ENCODE measurements around the gene PRUNE1.
A peak's percentile ranks its signal among the peaks of the same experiment; 100 is the strongest.

The PRUNE1 gene

DNA sequence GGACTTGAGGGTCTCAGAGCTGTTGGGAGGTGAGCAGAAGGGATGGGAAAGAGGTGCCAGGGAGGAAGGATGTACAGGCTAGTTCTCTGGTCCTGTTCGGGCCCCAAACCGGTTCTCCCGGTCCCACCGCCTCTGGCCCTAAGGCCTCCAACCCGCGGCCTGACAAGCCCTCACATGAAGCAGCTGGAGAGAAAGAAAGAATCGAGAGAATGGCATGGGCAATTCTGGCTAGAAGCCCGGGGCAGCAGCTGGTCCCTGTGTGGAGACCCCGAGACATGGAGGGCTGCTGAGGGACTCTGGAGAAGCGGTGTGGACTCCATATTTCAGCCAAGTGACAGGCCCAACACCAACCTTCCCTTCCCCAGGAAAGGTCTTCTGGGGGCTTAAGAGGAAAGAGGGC is 50.4 kb downstream of the PRUNE1 start:
- H3K4me3 ChIP-seq (ENCODE audit: low read depth, low read length) = peak overlapping the region; percentile 75
- TF ChIP-seq, protein P1, sequence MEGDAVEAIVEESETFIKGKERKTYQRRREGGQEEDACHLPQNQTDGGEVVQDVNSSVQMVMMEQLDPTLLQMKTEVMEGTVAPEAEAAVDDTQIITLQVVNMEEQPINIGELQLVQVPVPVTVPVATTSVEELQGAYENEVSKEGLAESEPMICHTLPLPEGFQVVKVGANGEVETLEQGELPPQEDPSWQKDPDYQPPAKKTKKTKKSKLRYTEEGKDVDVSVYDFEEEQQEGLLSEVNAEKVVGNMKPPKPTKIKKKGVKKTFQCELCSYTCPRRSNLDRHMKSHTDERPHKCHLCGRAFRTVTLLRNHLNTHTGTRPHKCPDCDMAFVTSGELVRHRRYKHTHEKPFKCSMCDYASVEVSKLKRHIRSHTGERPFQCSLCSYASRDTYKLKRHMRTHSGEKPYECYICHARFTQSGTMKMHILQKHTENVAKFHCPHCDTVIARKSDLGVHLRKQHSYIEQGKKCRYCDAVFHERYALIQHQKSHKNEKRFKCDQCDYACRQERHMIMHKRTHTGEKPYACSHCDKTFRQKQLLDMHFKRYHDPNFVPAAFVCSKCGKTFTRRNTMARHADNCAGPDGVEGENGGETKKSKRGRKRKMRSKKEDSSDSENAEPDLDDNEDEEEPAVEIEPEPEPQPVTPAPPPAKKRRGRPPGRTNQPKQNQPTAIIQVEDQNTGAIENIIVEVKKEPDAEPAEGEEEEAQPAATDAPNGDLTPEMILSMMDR (IDR thresholded peaks at IDR 0.05; ENCODE audit: control insufficient read depth, extremely low read depth, insufficient read depth) = no peak
- peak; percentile 79 for DNase-seq (ENCODE audit: low read depth)

DNA sequence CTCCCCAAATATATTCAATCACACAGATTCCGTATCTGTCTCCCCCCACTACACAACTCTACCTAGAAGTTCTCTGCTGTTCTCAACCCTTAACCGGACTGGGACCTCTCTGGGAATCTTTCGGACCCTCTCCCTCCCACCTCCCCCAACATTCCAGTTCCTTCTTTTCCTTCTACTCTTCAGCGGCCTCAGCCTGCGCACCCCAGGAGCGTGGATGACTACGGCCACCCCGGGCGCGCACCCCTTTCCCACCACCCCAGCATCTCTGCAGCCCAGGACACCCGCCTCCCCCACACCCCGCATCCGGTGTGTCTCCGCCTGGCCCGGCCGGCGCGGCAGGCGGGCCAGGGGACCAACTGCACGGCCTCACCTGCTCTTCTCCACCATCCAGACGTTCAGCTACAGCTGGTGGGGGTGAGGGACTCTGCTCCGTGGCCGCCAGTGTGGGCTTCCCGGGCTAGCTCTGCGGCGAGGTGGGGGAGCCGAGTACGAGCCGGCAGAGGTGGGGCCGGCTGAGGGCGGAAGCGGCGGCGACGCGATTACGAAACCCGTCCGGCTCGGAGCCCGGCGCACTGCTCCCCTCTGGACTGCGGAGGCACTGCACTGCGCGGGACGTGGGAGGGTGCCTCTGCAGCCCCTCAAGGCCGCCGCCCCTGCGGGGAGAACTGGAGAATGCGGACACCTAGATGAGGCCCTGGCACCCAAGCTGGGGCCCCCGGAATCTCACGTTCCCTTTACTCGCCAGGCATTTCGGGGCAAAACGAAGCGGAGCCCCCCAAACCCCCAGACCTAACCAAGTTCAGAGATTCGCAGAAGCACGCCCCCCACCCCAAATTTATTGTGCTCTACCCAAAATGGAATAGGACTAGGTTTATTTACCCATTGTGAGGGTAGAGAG is 51.1 kb downstream of the PRUNE1 start, which contains the start of gene CDC42SE1:
TSS of gene CDC42SE1 (minus strand) at position 514 of the 898 bp plus-strand sequence. CDS start 3,892 bp downstream, outside the sequence.
- peak within 1 kb of the TSS; percentile 75 for H3K4me3 ChIP-seq (ENCODE audit: low read depth, low read length)
- TF ChIP-seq, protein P1 (IDR thresholded peaks at IDR 0.05; ENCODE audit: control insufficient read depth, extremely low read depth, insufficient read depth) = peak; percentile 82
- DNase-seq (ENCODE audit: low read depth) = no peak

DNA sequence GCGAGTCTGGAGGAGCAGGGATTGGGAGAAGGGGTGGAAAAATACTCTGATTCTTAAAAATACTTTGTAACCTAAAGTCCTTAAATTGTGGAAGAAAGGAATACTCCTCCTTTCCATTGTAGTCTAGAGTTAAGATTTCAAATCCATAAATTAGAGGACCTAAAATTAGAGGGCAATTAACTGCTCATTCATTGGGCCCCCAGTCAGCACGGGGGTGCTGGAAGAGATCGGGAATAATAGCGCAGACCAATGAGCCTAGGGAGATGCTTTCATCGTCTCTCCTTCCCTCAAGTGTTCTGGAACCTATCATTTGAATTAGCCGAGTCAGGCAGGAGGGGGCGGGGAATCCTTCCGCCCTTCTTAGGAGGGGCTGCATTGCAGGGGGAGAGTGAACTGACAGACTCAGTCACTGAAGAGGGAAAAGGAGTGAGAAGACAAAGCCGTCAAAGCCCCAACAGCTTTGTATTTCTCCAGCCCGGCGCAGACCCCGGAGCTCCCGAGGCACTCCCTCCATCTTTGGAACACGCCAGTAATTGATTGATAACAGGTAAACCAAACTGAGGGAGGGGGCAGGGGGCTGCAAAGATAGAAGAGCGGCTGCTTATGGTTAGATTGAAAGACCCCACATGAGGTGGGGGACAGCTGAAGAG is 51.9 kb downstream of the PRUNE1 start, which contains the start of gene MLLT11:
TSS of gene MLLT11 (plus strand) at position 391 of the 650 bp plus-strand sequence. CDS start 6,828 bp downstream, outside the sequence.
- TF ChIP-seq, protein P1 (IDR thresholded peaks at IDR 0.05; ENCODE audit: control insufficient read depth, extremely low read depth, insufficient read depth) = no peak

DNA sequence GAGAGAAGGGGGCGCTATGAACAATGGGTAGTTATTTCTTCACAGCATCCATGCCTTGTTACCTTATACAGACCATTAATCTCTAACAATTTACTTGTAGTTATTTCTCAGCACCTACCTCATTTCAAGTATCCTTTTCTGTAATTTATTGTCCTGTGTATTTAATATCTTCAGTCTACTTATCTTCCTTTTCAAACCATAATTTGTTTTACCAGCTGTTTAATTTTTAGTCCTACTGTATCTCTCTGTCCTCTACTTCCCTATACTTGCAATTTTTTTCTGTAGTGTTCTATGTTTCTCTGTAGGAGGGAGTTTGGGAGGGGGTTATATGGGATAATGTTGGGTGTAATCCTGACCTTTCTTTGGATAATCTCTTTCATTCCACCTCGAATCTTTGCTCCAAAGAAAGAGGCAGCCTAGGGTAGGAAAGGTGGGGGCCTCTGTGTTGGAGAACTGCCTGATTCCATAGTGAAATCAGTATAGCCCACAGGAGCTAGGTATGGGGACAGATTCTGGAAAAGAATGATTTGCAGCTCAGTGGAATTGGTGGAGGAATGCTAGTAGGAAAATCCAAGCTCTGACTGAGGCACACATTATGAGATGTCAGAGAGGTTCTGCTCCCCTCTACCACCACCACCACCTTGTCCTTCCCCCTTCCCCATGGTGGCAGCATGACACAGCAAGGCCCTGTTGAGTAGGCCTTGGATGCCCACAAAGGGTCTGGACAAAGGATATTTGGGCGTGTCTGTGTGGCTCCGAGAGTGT is 52.6 kb downstream of the PRUNE1 start:
- DNase-seq (ENCODE audit: low read depth) = no peak
- TF ChIP-seq, protein P1 (IDR thresholded peaks at IDR 0.05; ENCODE audit: control insufficient read depth, extremely low read depth, insufficient read depth) = no peak
- H3K4me3 ChIP-seq (ENCODE audit: low read depth, low read length) = no peak overlapping the region

More for the DNA sequence above, 51.9 kb downstream of the PRUNE1 start, which contains the start of gene MLLT11:
- no peak for DNase-seq (ENCODE audit: low read depth)
- H3K4me3 ChIP-seq (ENCODE audit: low read depth, low read length) = peak within 1 kb of the TSS; percentile 75

DNA sequence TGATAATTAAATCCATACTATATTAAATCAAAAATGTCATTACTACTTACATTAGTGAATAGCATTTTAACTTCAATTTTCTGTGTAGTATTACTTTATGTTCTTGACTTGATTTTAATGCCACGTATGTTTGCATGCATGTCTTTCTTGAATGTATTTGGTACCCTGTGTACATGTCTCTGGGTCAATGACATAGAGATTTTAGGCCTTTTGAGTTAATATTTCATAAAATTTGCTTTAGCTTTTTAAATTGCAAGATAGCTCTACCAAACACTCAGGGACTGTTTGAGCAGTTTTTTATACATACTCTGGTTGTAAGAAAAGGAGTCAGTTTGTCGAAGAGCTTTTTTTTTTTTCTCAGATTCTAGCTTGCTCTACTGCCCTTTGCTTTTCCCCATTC is 53.5 kb downstream of the PRUNE1 start:
- DNase-seq (ENCODE audit: low read depth) = no peak
- TF ChIP-seq, protein P1 (IDR thresholded peaks at IDR 0.05; ENCODE audit: control insufficient read depth, extremely low read depth, insufficient read depth) = no peak
- H3K4me3 ChIP-seq (ENCODE audit: low read depth, low read length) = no peak overlapping the region

DNA sequence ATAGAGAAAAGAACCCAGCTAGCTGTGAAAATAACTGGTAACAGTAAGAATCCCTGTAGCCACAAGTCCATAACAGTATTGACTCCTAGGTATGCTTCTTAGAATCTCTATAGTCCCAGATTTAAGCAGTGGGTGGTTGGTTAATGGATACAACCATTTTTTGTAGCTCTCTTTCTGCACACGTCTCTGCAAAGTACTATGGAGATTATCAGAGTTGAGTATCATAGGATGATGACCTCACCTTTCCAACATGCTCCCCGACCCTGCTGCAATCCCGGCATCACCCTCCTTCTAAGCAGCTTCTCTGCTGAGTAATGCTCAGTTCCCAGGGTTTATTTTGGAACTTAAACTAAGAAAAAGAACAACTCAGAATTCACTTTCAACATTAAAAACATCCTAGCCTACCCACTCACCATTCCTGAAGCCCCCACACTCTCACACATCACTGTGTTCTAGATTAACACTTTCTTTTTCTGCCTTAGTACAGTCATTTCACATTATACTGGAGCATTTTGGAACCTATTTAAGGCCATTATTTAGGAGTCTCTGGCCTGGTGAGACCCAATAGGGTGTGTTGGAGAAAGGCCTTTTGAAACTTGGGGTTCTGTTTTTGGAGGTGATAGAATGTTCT is 54.6 kb downstream of the PRUNE1 start:
- DNase-seq (ENCODE audit: low read depth) = no peak
- TF ChIP-seq, protein P1 (IDR thresholded peaks at IDR 0.05; ENCODE audit: control insufficient read depth, extremely low read depth, insufficient read depth) = no peak
- H3K4me3 ChIP-seq (ENCODE audit: low read depth, low read length) = no peak overlapping the region

All from LNCaP clone FGC (cell line).